ENCODE measurements around the gene LAMA4.

The LAMA4 gene

GRCh38 chr6:112252571-112253497 is 1.5 kb downstream of the LAMA4 start:
- no peak for TF ChIP-seq CTCF (IDR thresholded peaks at IDR 0.05; ENCODE audit: insufficient read depth, low read depth, low read length, missing control alignments)
- no peak overlapping the region for H3K4me3 ChIP-seq (ENCODE audit: low read length)
- DNase-seq (ENCODE audit: low read depth): no peak

- no peak for DNase-seq (ENCODE audit: low read depth)
- no peak for TF ChIP-seq CTCF (IDR thresholded peaks at IDR 0.05; ENCODE audit: insufficient read depth, low read depth, low read length, missing control alignments)
- no peak overlapping the region for H3K4me3 ChIP-seq (ENCODE audit: low read length)
These were observed 3.0 kb downstream of the LAMA4 start for GRCh38 chr6:112251171-112251875.

GRCh38 chr6:112249489-112249888 is 4.9 kb downstream of the LAMA4 start:
- TF ChIP-seq CTCF (IDR thresholded peaks at IDR 0.05; ENCODE audit: insufficient read depth, low read depth, low read length, missing control alignments): no peak
- peak; percentile 34 for DNase-seq (ENCODE audit: low read depth)
- no peak overlapping the region for H3K4me3 ChIP-seq (ENCODE audit: low read length)

GRCh38 chr6:112247275-112247674 is 7.1 kb downstream of the LAMA4 start:
- TF ChIP-seq CTCF (IDR thresholded peaks at IDR 0.05; ENCODE audit: insufficient read depth, low read depth, low read length, missing control alignments): no peak
- DNase-seq (ENCODE audit: low read depth): no peak
- no peak overlapping the region for H3K4me3 ChIP-seq (ENCODE audit: low read length)

GRCh38 chr6:112245511-112246203 is 8.7 kb downstream of the LAMA4 start:
- no peak overlapping the region for H3K4me3 ChIP-seq (ENCODE audit: low read length)
- TF ChIP-seq CTCF (IDR thresholded peaks at IDR 0.05; ENCODE audit: insufficient read depth, low read depth, low read length, missing control alignments): no peak
- DNase-seq (ENCODE audit: low read depth): no peak

GRCh38 chr6:112243861-112244827 is 10.2 kb downstream of the LAMA4 start:
- TF ChIP-seq CTCF (IDR thresholded peaks at IDR 0.05; ENCODE audit: insufficient read depth, low read depth, low read length, missing control alignments): no peak
- H3K4me3 ChIP-seq (ENCODE audit: low read length): no peak overlapping the region
- DNase-seq (ENCODE audit: low read depth): peak; percentile 56

Data from epithelial cell of esophagus (primary cell).